ENCODE results near the gene RPS2. TPM values are rescaled to one million over a fixed set of nuclear protein-coding genes. Genes with fewer than 3 reads are reported as not detected.

The RPS2 gene
- total RNA-seq, 2 experiments from 2014 or later = 2,461 to 3,120 TPM

- H3K9me2 ChIP-seq (ENCODE audit: insufficient read depth, low read length) = no peaks in the 10 kb centered on the region
- no peaks in the 10 kb centered on the region for H4K20me1 ChIP-seq (ENCODE audit: insufficient read depth, low read length)
- ChIA-PET POLR2A (no interaction called here), CTCF (ENCODE audit: unreplicated experiment) (no interaction called here)
- H3K4me3 ChIP-seq (ENCODE audit: low read depth, low read length, poor library complexity, severe bottlenecking) = no peak overlapping the region
- BruUV-seq (replicated peaks) = no TSS peak
- no peak overlapping the region for H3K4me2 ChIP-seq (ENCODE audit: low read length)
- no peaks in the 10 kb centered on the region for H3K9me3 ChIP-seq (ENCODE audit: low read length)
- H2AFZ ChIP-seq (ENCODE audit: low read length) = no peak overlapping the region
- H3K36me3 ChIP-seq (ENCODE audit: insufficient read depth, low read length) = no peaks in the 10 kb centered on the region
- no peak overlapping the region for H3K27ac ChIP-seq (ENCODE audit: low read depth, low read length, poor library complexity, severe bottlenecking)
- H3K79me2 ChIP-seq (ENCODE audit: insufficient read depth, low read depth, low read length) = no peaks in the 10 kb centered on the region
- intact Hi-C loops (cut with micrococcal nuclease; ENCODE audit: unreplicated experiment) = no loop called here
- no peak for DNase-seq (ENCODE audit: low spot score)
- H3K4me1 ChIP-seq (ENCODE audit: insufficient read depth, low read length, poor library complexity, severe bottlenecking) = peaks cover 2% of the 10 kb centered on the region
- TF ChIP-seq EZH2phosphoT487 (IDR thresholded peaks at IDR 0.05; ENCODE audit: borderline replicate concordance, low read depth, low read length) = no peak
- TF ChIP-seq, protein P1, sequence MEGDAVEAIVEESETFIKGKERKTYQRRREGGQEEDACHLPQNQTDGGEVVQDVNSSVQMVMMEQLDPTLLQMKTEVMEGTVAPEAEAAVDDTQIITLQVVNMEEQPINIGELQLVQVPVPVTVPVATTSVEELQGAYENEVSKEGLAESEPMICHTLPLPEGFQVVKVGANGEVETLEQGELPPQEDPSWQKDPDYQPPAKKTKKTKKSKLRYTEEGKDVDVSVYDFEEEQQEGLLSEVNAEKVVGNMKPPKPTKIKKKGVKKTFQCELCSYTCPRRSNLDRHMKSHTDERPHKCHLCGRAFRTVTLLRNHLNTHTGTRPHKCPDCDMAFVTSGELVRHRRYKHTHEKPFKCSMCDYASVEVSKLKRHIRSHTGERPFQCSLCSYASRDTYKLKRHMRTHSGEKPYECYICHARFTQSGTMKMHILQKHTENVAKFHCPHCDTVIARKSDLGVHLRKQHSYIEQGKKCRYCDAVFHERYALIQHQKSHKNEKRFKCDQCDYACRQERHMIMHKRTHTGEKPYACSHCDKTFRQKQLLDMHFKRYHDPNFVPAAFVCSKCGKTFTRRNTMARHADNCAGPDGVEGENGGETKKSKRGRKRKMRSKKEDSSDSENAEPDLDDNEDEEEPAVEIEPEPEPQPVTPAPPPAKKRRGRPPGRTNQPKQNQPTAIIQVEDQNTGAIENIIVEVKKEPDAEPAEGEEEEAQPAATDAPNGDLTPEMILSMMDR (conservative IDR thresholded peaks at IDR 0.05; ENCODE audit: low read length) = no peak
These were observed 47.5 kb downstream of the RPS2 start for GRCh38 chr16:1917056-1917664.

DNA sequence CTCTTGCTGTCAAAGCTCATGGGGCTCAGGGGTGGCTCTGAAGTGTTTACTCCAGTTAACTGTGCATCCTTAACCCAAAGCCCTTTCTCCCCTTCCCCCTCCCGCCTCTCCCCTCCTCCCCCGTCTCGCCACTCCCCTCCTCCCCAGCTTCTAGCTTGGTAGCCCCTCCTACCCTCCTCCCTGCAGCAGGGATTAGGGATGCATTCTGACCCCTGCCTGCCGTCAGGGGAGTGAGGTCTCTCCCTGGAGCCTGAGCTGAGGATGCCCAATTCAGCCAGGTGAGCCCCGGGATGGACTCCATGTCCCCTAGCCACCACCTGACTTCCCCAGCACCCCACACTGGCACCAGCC is 48.0 kb downstream of the RPS2 start:
- Histone ChIP-seq H4K20me1 (ENCODE audit: insufficient read depth, low read length) (no peaks in the 10 kb centered on the region), H3K9me2 (ENCODE audit: insufficient read depth, low read length) (no peaks in the 10 kb centered on the region), H3K9me3 (ENCODE audit: low read length) (no peaks in the 10 kb centered on the region), H3K27ac (ENCODE audit: low read depth, low read length, poor library complexity, severe bottlenecking) (no peak overlapping the region), H2AFZ (ENCODE audit: low read length) (no peak overlapping the region), H3K4me2 (ENCODE audit: low read length) (no peak overlapping the region), H3K4me3 (ENCODE audit: low read depth, low read length, poor library complexity, severe bottlenecking) (no peak overlapping the region), H3K36me3 (ENCODE audit: insufficient read depth, low read length) (no peaks in the 10 kb centered on the region), H3K79me2 (ENCODE audit: insufficient read depth, low read depth, low read length) (no peaks in the 10 kb centered on the region), H3K4me1 (ENCODE audit: insufficient read depth, low read length, poor library complexity, severe bottlenecking) (peaks cover 2% of the 10 kb centered on the region)
- ChIA-PET CTCF (ENCODE audit: unreplicated experiment) (no interaction called here), POLR2A (no interaction called here)
- no TSS peak for BruUV-seq (replicated peaks)
- no peak for DNase-seq (ENCODE audit: low spot score)
- TF ChIP-seq EZH2phosphoT487 (IDR thresholded peaks at IDR 0.05; ENCODE audit: borderline replicate concordance, low read depth, low read length) = no peak
- TF ChIP-seq, protein P1 (conservative IDR thresholded peaks at IDR 0.05; ENCODE audit: low read length) = no peak
- intact Hi-C loops (cut with micrococcal nuclease; ENCODE audit: unreplicated experiment) = no loop called here

- no peak overlapping the region for H3K4me2 ChIP-seq (ENCODE audit: low read length)
- TF ChIP-seq EZH2phosphoT487 (IDR thresholded peaks at IDR 0.05; ENCODE audit: borderline replicate concordance, low read depth, low read length) = no peak
- TF ChIP-seq, protein P1 (conservative IDR thresholded peaks at IDR 0.05; ENCODE audit: low read length) = no peak
- intact Hi-C loops (cut with micrococcal nuclease; ENCODE audit: unreplicated experiment) = no loop called here
- no peak overlapping the region for H3K4me3 ChIP-seq (ENCODE audit: low read depth, low read length, poor library complexity, severe bottlenecking)
- BruUV-seq (replicated peaks) = no TSS peak
- H2AFZ ChIP-seq (ENCODE audit: low read length) = no peak overlapping the region
- peaks cover 2% of the 10 kb centered on the region for H3K4me1 ChIP-seq (ENCODE audit: insufficient read depth, low read length, poor library complexity, severe bottlenecking)
- no peaks in the 10 kb centered on the region for H3K79me2 ChIP-seq (ENCODE audit: insufficient read depth, low read depth, low read length)
- no peak overlapping the region for H3K27ac ChIP-seq (ENCODE audit: low read depth, low read length, poor library complexity, severe bottlenecking)
- POLR2A ChIA-PET = no interaction called here
- no peak for DNase-seq (ENCODE audit: low spot score)
- CTCF ChIA-PET (ENCODE audit: unreplicated experiment) = no interaction called here
- H3K36me3 ChIP-seq (ENCODE audit: insufficient read depth, low read length) = no peaks in the 10 kb centered on the region
- no peaks in the 10 kb centered on the region for H3K9me2 ChIP-seq (ENCODE audit: insufficient read depth, low read length)
- H3K9me3 ChIP-seq (ENCODE audit: low read length) = no peaks in the 10 kb centered on the region
- H4K20me1 ChIP-seq (ENCODE audit: insufficient read depth, low read length) = no peaks in the 10 kb centered on the region
These were observed 48.6 kb downstream of the RPS2 start for GRCh38 chr16:1915732-1916639.

All from OCI-LY7 (cell line).